GM12878 (cell line): ENCODE data around the gene OTX2. TPM values are rescaled to one million over a fixed set of nuclear protein-coding genes. Genes with fewer than 3 reads are reported as not detected.

Experiments
- ATAC-seq: fragments of 200-7000 bp; cut with Tn5 transposase; 3 replicates; pipeline ENCODE4 v1.9.1; 2020; ENCODE audit warnings: mild to moderate bottlenecking, moderate library complexity
- BruUV-seq: library from RNA; stranded (reverse); fragments of 400-500 nt; replicated peaks from 2 replicates; lab custom pipeline; 2021; lab: Mats Ljungman, UMichigan
- CTCF ChIA-PET: fragments of 300-600 bp; sonication (Branson Sonifier 250); formaldehyde crosslinking; extraction: SDS; loops from one replicate; lab custom pipeline; 2021; ENCODE audit warnings: inconsistent platforms; lab: Yijun Ruan, JAX
- POLR2A ChIA-PET: fragments of 350-600 bp; formaldehyde crosslinking; extraction: SDS; loops from one replicate; lab custom pipeline; 2021; ENCODE audit warnings: inconsistent platforms; lab: Charles Lee
- RAD21 ChIA-PET: fragments of 300-600 bp; sonication (Branson Sonifier 250); formaldehyde crosslinking; loops from one replicate; lab custom pipeline; 2023; ENCODE audit warnings: antibody characterized with exemption; ENCODE audit not compliant: unreplicated experiment; lab: Charles Lee
- SMC1A ChIA-PET: fragments of 300-600 bp; sonication (Branson Sonifier 250); formaldehyde crosslinking; loops from one replicate; lab custom pipeline; 2023; ENCODE audit not compliant: unreplicated experiment, uncharacterized antibody; lab: Charles Lee
- DNase-seq: peaks from one replicate; pipeline ENCODE4 v3.0.0-alpha.2; 2011; ENCODE audit warnings: low read depth, low spot score
- FAIRE-seq: peaks from 3 replicates; lab custom pipeline; 2011; peaks lifted over from hg19 to GRCh38; lab: Jason Lieb, UNC
- H2AFZ ChIP-seq: 2 replicates; pipeline ENCODE4 v1.6.0; 2011; ENCODE audit warnings: low read depth, low read length, control low read depth; ENCODE audit not compliant: control insufficient read depth
- H3K27ac ChIP-seq: 2 replicates; pipeline ENCODE4 v1.5.1; 2011; ENCODE audit warnings: control low read depth; ENCODE audit not compliant: control insufficient read depth, insufficient read depth
- H3K27me3 ChIP-seq, 2 experiments: replicated peaks in 1 of 2; 2 replicates each; pipeline versions ENCODE4 v1.6.0 to v1.6.1; 2011; ENCODE audit warnings: low read length in 1 of 2; ENCODE audit not compliant: control insufficient read depth in 2 of 2, insufficient read depth in 2 of 2
- H3K36me3 ChIP-seq, 2 experiments: 2 replicates each; pipeline ENCODE4 v1.5.1; 2011; ENCODE audit warnings: low read length in 1 of 2; ENCODE audit not compliant: control insufficient read depth in 2 of 2, insufficient read depth in 2 of 2
- H3K4me1 ChIP-seq: 2 replicates; pipeline ENCODE4 v1.6.1; 2011; ENCODE audit warnings: mild to moderate bottlenecking, low read length, moderate library complexity, mixed read lengths; ENCODE audit not compliant: control insufficient read depth, insufficient read depth
- H3K4me2 ChIP-seq: 2 replicates; pipeline ENCODE4 v1.6.0; 2011; ENCODE audit warnings: control low read depth; ENCODE audit not compliant: control insufficient read depth, insufficient read depth
- H3K4me3 ChIP-seq: fragments of 200-600 bp; sonication (generic); 2 replicates; pipeline ENCODE4 v1.5.1; 2016
- H3K79me2 ChIP-seq: 2 replicates; pipeline ENCODE4 v1.6.0; 2011; ENCODE audit warnings: low read length; ENCODE audit not compliant: control insufficient read depth, insufficient read depth
- H3K9ac ChIP-seq: 2 replicates; pipeline ENCODE4 v1.8.0; 2011; ENCODE audit warnings: low read length, control low read depth, mixed read lengths; ENCODE audit not compliant: control insufficient read depth, insufficient read depth
- H3K9me3 ChIP-seq: replicated peaks from 3 replicates; pipeline ENCODE4 v1.5.1; 2011; ENCODE audit warnings: mild to moderate bottlenecking, low read length; ENCODE audit not compliant: control insufficient read depth, insufficient read depth
- H4K20me1 ChIP-seq: 2 replicates; pipeline ENCODE4 v1.6.0; 2011; ENCODE audit not compliant: control insufficient read depth, insufficient read depth
- CBFB ChIP-seq: IDR thresholded peaks from 2 replicates; pipeline ENCODE4 v1.6.1; 2016; ENCODE audit warnings: antibody characterized with exemption, low read depth
- CREB1 ChIP-seq: IDR thresholded peaks from 2 replicates; pipeline ENCODE4 v1.6.1; 2012; ENCODE audit warnings: low read depth, mild to moderate bottlenecking, inconsistent platforms
- ELK1 ChIP-seq: IDR thresholded peaks from 2 replicates; pipeline ENCODE4 v1.6.1; 2012; ENCODE audit warnings: low read depth, low read length, improper control_type of control experiment
- FOXM1 ChIP-seq: IDR thresholded peaks from 2 replicates; pipeline ENCODE4 v1.6.1; 2012; ENCODE audit warnings: low read depth, mild to moderate bottlenecking, inconsistent platforms, low read length, moderate library complexity
- KAT2A ChIP-seq: conservative IDR thresholded peaks from 2 replicates; pipeline ENCODE4 v1.6.1; 2011; ENCODE audit warnings: low read depth, low read length; ENCODE audit not compliant: control insufficient read depth
- LARP7 ChIP-seq: fragments of 450-650 bp; IDR thresholded peaks from 2 replicates; pipeline ENCODE4 v1.6.1; 2017; ENCODE audit warnings: mild to moderate bottlenecking
- POLR2A ChIP-seq: IDR thresholded peaks from 2 replicates; pipeline ENCODE4 v1.6.1; 2011; ENCODE audit warnings: low read depth, mild to moderate bottlenecking, low read length
- RCOR1 ChIP-seq: conservative IDR thresholded peaks from 2 replicates; pipeline ENCODE4 v1.6.1; 2012; ENCODE audit warnings: low read depth, low read length, improper control_type of control experiment
- SMARCA5 ChIP-seq: fragments of 450-650 bp; IDR thresholded peaks from 2 replicates; pipeline ENCODE4 v1.6.1; 2017; ENCODE audit warnings: mild to moderate bottlenecking
- SREBF2 ChIP-seq: IDR thresholded peaks from 2 replicates; pipeline ENCODE4 v1.6.1; 2012; ENCODE audit warnings: mild to moderate bottlenecking, low read length
- ZBED1 ChIP-seq: IDR thresholded peaks from 2 replicates; pipeline ENCODE4 v1.6.1; 2016; ENCODE audit warnings: borderline replicate concordance
- ZNF217 ChIP-seq: fragments of 450-650 bp; IDR thresholded peaks from 2 replicates; pipeline ENCODE4 v1.6.1; 2017; ENCODE audit warnings: antibody characterized with exemption, mild to moderate bottlenecking
- WGBS: methylation state at CpG from one replicate; pipeline ENCODE4 v1.1.6; 2016; ENCODE audit warnings: low lambda C conversion rate; ENCODE audit not compliant: insufficient replicate concordance, insufficient coverage; ENCODE audit errors: missing lambda C conversion rate; 5-methylcytosine and 5-hydroxymethylcytosine counted together
- in situ Hi-C: fragments of 300-500 bp; cut with MboI; formaldehyde crosslinking; loops from 9 replicates; pipeline ENCODE4 v1.14.3; 2018; ENCODE audit warnings: mixed read lengths
- intact Hi-C: fragments of 100-400 bp; cut with micrococcal nuclease; formaldehyde crosslinking; loops from one replicate; pipeline ENCODE4 v1.14.2; 2022; ENCODE audit not compliant: unreplicated experiment
- polyA plus RNA-seq, 11 experiments: library from polyadenylated mRNA; depleted of rRNA in 4 of 11; unstranded in 6 of 11; stranded (reverse) in 5 of 11; fragments of >200 nt; fragmentation: Nextera tagmentation in 4 of 11; fragmentation: Illumina TruSeq in 1 of 11; extraction: Ambion mirVana in 4 of 11; extraction: Trizol in 1 of 11; gene quantifications; 1 replicate in 1 of 11; 2 replicates in 10 of 11; pipeline versions ENCODE4 v1.2.1 to v1.2.3, GENCODE V29; 2011 to 2016; ENCODE audit warnings: inconsistent platforms in 2 of 11, missing spikeins in 2 of 11, low read depth in 1 of 11
- total RNA-seq, 4 experiments: library from RNA; depleted of rRNA in 3 of 4; stranded (reverse); fragments of >200 nt in 3 of 4; fragmentation: Illumina TruSeq in 1 of 4; extraction: Trizol in 1 of 4; gene quantifications; 2 replicates each; pipeline versions ENCODE4 v1.2.1 to v1.2.3, GENCODE V29; 2013 to 2021
- TF ChIP-seq, protein P1 (sequence below): fragments of 450-650 bp; IDR thresholded peaks from 2 replicates; pipeline ENCODE4 v1.6.1; 2017; ENCODE audit warnings: mild to moderate bottlenecking, moderate library complexity
- TF ChIP-seq, protein P2 (sequence below): IDR thresholded peaks from 2 replicates; pipeline ENCODE4 v1.6.1; 2012; ENCODE audit warnings: low read depth, low read length, improper control_type of control experiment
- TF ChIP-seq, protein P3 (sequence below): fragments of 450-650 bp; IDR thresholded peaks from 2 replicates; pipeline ENCODE4 v1.6.1; 2017; ENCODE audit warnings: borderline replicate concordance
- TF ChIP-seq, protein P4 (sequence below): fragments of 150-350 bp; IDR thresholded peaks from 2 replicates; pipeline ENCODE4 v1.6.1; 2014; ENCODE audit warnings: mild to moderate bottlenecking, low read depth, low read length

Gene OTX2
- total and polyA plus RNA-seq, 10 of the 15 experiments (the other 5 are each of a cell fraction or from before 2014, with no cell fraction given): not detected

GRCh38 chr14:56858422-56858821 lies 48.1 kb upstream of the OTX2 start:
- Histone ChIP-seq H3K79me2 (no peaks in the 10 kb centered on the region), H2AFZ (no peak overlapping the region), H3K36me3 (no peaks in the 10 kb centered on the region), H3K9me3 (no peaks in the 10 kb centered on the region), H3K9ac (no peak overlapping the region), H3K27me3 (peaks cover 2 to 3% of the 10 kb centered on the region in 2 experiments), H4K20me1 (no peaks in the 10 kb centered on the region), H3K27ac (no peak overlapping the region), H3K4me2 (no peak overlapping the region), H3K4me3 (no peak overlapping the region), H3K4me1 (no peaks in the 10 kb centered on the region)
- no peak for ATAC-seq
- SMC1A ChIA-PET: no interaction called here
- intact Hi-C loops: no loop called here
- POLR2A ChIA-PET: no interaction called here
- BruUV-seq: no TSS peak
- no peak for DNase-seq
- TF ChIP-seq POLR2A (no peak), SREBF2 (no peak), RCOR1 (no peak), LARP7 (no peak), FOXM1 (no peak), KAT2A (no peak), ZNF217 (no peak), CREB1 (no peak), ZBED1 (no peak), ELK1 (no peak), CBFB (no peak), SMARCA5 (no peak)
- TF ChIP-seq, protein P1, sequence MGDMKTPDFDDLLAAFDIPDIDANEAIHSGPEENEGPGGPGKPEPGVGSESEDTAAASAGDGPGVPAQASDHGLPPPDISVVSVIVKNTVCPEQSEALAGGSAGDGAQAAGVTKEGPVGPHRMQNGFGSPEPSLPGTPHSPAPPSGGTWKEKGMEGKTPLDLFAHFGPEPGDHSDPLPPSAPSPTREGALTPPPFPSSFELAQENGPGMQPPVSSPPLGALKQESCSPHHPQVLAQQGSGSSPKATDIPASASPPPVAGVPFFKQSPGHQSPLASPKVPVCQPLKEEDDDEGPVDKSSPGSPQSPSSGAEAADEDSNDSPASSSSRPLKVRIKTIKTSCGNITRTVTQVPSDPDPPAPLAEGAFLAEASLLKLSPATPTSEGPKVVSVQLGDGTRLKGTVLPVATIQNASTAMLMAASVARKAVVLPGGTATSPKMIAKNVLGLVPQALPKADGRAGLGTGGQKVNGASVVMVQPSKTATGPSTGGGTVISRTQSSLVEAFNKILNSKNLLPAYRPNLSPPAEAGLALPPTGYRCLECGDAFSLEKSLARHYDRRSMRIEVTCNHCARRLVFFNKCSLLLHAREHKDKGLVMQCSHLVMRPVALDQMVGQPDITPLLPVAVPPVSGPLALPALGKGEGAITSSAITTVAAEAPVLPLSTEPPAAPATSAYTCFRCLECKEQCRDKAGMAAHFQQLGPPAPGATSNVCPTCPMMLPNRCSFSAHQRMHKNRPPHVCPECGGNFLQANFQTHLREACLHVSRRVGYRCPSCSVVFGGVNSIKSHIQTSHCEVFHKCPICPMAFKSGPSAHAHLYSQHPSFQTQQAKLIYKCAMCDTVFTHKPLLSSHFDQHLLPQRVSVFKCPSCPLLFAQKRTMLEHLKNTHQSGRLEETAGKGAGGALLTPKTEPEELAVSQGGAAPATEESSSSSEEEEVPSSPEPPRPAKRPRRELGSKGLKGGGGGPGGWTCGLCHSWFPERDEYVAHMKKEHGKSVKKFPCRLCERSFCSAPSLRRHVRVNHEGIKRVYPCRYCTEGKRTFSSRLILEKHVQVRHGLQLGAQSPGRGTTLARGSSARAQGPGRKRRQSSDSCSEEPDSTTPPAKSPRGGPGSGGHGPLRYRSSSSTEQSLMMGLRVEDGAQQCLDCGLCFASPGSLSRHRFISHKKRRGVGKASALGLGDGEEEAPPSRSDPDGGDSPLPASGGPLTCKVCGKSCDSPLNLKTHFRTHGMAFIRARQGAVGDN: no peak
- TF ChIP-seq, protein P2, sequence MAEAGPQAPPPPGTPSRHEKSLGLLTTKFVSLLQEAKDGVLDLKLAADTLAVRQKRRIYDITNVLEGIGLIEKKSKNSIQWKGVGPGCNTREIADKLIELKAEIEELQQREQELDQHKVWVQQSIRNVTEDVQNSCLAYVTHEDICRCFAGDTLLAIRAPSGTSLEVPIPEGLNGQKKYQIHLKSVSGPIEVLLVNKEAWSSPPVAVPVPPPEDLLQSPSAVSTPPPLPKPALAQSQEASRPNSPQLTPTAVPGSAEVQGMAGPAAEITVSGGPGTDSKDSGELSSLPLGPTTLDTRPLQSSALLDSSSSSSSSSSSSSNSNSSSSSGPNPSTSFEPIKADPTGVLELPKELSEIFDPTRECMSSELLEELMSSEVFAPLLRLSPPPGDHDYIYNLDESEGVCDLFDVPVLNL: no peak
- TF ChIP-seq, protein P3, sequence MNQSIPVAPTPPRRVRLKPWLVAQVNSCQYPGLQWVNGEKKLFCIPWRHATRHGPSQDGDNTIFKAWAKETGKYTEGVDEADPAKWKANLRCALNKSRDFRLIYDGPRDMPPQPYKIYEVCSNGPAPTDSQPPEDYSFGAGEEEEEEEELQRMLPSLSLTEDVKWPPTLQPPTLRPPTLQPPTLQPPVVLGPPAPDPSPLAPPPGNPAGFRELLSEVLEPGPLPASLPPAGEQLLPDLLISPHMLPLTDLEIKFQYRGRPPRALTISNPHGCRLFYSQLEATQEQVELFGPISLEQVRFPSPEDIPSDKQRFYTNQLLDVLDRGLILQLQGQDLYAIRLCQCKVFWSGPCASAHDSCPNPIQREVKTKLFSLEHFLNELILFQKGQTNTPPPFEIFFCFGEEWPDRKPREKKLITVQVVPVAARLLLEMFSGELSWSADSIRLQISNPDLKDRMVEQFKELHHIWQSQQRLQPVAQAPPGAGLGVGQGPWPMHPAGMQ: no peak
- TF ChIP-seq, protein P4, sequence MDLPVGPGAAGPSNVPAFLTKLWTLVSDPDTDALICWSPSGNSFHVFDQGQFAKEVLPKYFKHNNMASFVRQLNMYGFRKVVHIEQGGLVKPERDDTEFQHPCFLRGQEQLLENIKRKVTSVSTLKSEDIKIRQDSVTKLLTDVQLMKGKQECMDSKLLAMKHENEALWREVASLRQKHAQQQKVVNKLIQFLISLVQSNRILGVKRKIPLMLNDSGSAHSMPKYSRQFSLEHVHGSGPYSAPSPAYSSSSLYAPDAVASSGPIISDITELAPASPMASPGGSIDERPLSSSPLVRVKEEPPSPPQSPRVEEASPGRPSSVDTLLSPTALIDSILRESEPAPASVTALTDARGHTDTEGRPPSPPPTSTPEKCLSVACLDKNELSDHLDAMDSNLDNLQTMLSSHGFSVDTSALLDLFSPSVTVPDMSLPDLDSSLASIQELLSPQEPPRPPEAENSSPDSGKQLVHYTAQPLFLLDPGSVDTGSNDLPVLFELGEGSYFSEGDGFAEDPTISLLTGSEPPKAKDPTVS: no peak
- 11% methylated on average over 8 of the region's 8 CpGs for WGBS
- FAIRE-seq: no peak
- RAD21 ChIA-PET: no interaction called here
- CTCF ChIA-PET: interaction anchor here (0.9 to 1.2 kb wide), 2 partner anchors 9 to 207 kb away, joined by 3 read pairs; no protein-coding TSS in a partner anchor
- in situ Hi-C loops: no loop called here
